K562 (cell line): ENCODE results near the gene SIK3. TPM values are rescaled to one million over a fixed set of nuclear protein-coding genes. Genes with fewer than 3 reads are reported as not detected.

Experiments
- ARHGAP35 ChIP-seq: fragments of 450-650 bp; IDR thresholded peaks from 2 replicates; pipeline ENCODE4 v1.6.1; 2018; ENCODE audit not compliant: partially characterized antibody
- ASH1L ChIP-seq: fragments of 450-650 bp; IDR thresholded peaks from 2 replicates; pipeline ENCODE4 v1.6.1; 2018; ENCODE audit warnings: borderline replicate concordance, mild to moderate bottlenecking, low read depth; ENCODE audit not compliant: partially characterized antibody
- BHLHE40 ChIP-seq: IDR thresholded peaks from 2 replicates; pipeline ENCODE4 v1.6.1; 2011; ENCODE audit warnings: low read length, improper control_type of control experiment
- CBX2 ChIP-seq: fragments of 200-600 bp; sonication (generic); IDR thresholded peaks from one replicate; pipeline ENCODE4 v1.6.1; 2012; ENCODE audit warnings: mild to moderate bottlenecking, low read length, inconsistent platforms; ENCODE audit not compliant: insufficient read depth, poor library complexity, severe bottlenecking
- CBX5 ChIP-seq: IDR thresholded peaks from 2 replicates; pipeline ENCODE4 v1.6.1; 2014; ENCODE audit warnings: low read depth, borderline replicate concordance
- CTBP1 ChIP-seq: fragments of 450-650 bp; IDR thresholded peaks from 2 replicates; pipeline ENCODE4 v1.6.1; 2016; ENCODE audit warnings: borderline replicate concordance
- E2F3 ChIP-seq: fragments of 250-450 bp; sonication (Bioruptor Pico); IDR thresholded peaks from 2 replicates; pipeline ENCODE4 v1.4.0; 2020; ENCODE audit warnings: mild to moderate bottlenecking
- ELF2 ChIP-seq: fragments of 250-450 bp; sonication (Bioruptor Pico); IDR thresholded peaks from 2 replicates; pipeline ENCODE4 v1.5.0; 2021; ENCODE audit warnings: mild to moderate bottlenecking
- IRF2 ChIP-seq: sonication (generic); formaldehyde crosslinking; IDR thresholded peaks from 2 replicates; pipeline ENCODE4 v1.8.1; 2022; ENCODE audit warnings: mild to moderate bottlenecking, missing genetic modification reagents
- JUND ChIP-seq, 2 experiments: IDR thresholded peaks; 2 replicates in 1 of 2; 3 replicates in 1 of 2; pipeline ENCODE4 v1.6.1; 2011; ENCODE audit warnings: borderline replicate concordance in 2 of 2, low read depth in 2 of 2, low read length in 2 of 2, improper control_type of control experiment in 1 of 2, missing biosample characterization in 1 of 2, missing genetic modification characterization in 1 of 2, missing genetic modification reagents in 1 of 2
- MECOM ChIP-seq: fragments of 250-450 bp; sonication (Bioruptor Pico); IDR thresholded peaks from 2 replicates; pipeline ENCODE4 v1.8.0; 2022; ENCODE audit warnings: inconsistent platforms
- MED1 ChIP-seq: sonication (generic); formaldehyde crosslinking; IDR thresholded peaks from 2 replicates; pipeline ENCODE4 v1.8.1; 2023; ENCODE audit warnings: missing genetic modification reagents, borderline replicate concordance
- MTA3 ChIP-seq: fragments of 450-650 bp; formaldehyde crosslinking; IDR thresholded peaks from 2 replicates; pipeline ENCODE4 v1.6.1; 2017; ENCODE audit warnings: mild to moderate bottlenecking, borderline replicate concordance
- MYNN ChIP-seq, 2 experiments: sonication (generic); formaldehyde crosslinking in 1 of 2; IDR thresholded peaks; 2 replicates each; pipeline versions ENCODE4 v1.5.0 to v1.6.1; 2016 to 2020; ENCODE audit warnings: antibody characterized with exemption in 1 of 2, missing genetic modification reagents in 1 of 2
- NFE2L1 ChIP-seq: fragments of 450-650 bp; IDR thresholded peaks from 2 replicates; pipeline ENCODE4 v1.6.1; 2016; ENCODE audit warnings: missing genetic modification characterization, low read depth, mild to moderate bottlenecking, missing compliant biosample characterization, moderate library complexity, borderline replicate concordance
- NRF1 ChIP-seq, 2 experiments: fragments of 450-650 bp; IDR thresholded peaks in 1 of 2; conservative IDR thresholded peaks in 1 of 2; 2 replicates each; pipeline ENCODE4 v1.6.1; 2014; ENCODE audit warnings: mild to moderate bottlenecking in 2 of 2
- POLR2H ChIP-seq: IDR thresholded peaks from 2 replicates; pipeline ENCODE4 v1.6.1; 2016; ENCODE audit warnings: missing genetic modification characterization, low read depth, mild to moderate bottlenecking, control low read depth, missing compliant biosample characterization, moderate library complexity
- PRMT5 ChIP-seq: sonication (generic); formaldehyde crosslinking; IDR thresholded peaks from 2 replicates; pipeline ENCODE4 v1.5.0; 2020; ENCODE audit warnings: missing genetic modification reagents
- RBFOX2 ChIP-seq: fragments of 200-400 bp; formaldehyde crosslinking; IDR thresholded peaks from 2 replicates; pipeline ENCODE4 v1.6.1; 2017; ENCODE audit warnings: low read depth, mild to moderate bottlenecking, low read length, moderate library complexity
- RHOXF2B ChIP-seq: fragments of 250-450 bp; sonication (Bioruptor Pico); conservative IDR thresholded peaks from 2 replicates; pipeline ENCODE4 v1.5.1; 2021
- SMARCE1 ChIP-seq: fragments of 450-650 bp; IDR thresholded peaks from 2 replicates; pipeline ENCODE4 v1.7.1; 2016; ENCODE audit warnings: mild to moderate bottlenecking
- SRSF3 ChIP-seq: fragments of 200-400 bp; formaldehyde crosslinking; IDR thresholded peaks from 2 replicates; pipeline ENCODE4 v1.6.1; 2016; ENCODE audit warnings: mild to moderate bottlenecking, low read length, moderate library complexity; ENCODE audit not compliant: insufficient read depth
- SRSF9 ChIP-seq: fragments of 200-400 bp; formaldehyde crosslinking; IDR thresholded peaks from 2 replicates; pipeline ENCODE4 v1.6.1; 2017; ENCODE audit warnings: low read depth, low read length, borderline replicate concordance
- TCF15 ChIP-seq: fragments of 250-450 bp; sonication (Bioruptor Pico); IDR thresholded peaks from 2 replicates; pipeline ENCODE4 v1.8.0; 2022; ENCODE audit warnings: moderate library complexity, mild to moderate bottlenecking, inconsistent platforms
- TRIM24 ChIP-seq, 2 experiments: fragments of 450-650 bp; IDR thresholded peaks; 2 replicates each; pipeline ENCODE4 v1.6.1; 2016
- ZNF133 ChIP-seq: fragments of 250-450 bp; sonication (Bioruptor Pico); IDR thresholded peaks from 2 replicates; pipeline ENCODE4 v1.4.0; 2020; ENCODE audit warnings: mild to moderate bottlenecking
- ZNF134 ChIP-seq: fragments of 250-450 bp; sonication (Bioruptor Pico); conservative IDR thresholded peaks from 2 replicates; pipeline ENCODE4 v1.4.0; 2020
- ZNF263 ChIP-seq: sonication (generic); formaldehyde crosslinking; IDR thresholded peaks from 2 replicates; pipeline ENCODE4 v1.8.0; 2022; ENCODE audit warnings: mild to moderate bottlenecking, missing genetic modification reagents, borderline replicate concordance
- ZNF277 ChIP-seq: fragments of 250-450 bp; sonication (Bioruptor Pico); IDR thresholded peaks from 2 replicates; pipeline ENCODE4 v1.8.0; 2022; ENCODE audit warnings: inconsistent platforms, mild to moderate bottlenecking, moderate library complexity, borderline replicate concordance
- ZNF764 ChIP-seq: fragments of 250-450 bp; sonication (Bioruptor Pico); IDR thresholded peaks from 2 replicates; pipeline ENCODE4 v1.4.0; 2020; ENCODE audit warnings: low read depth, mild to moderate bottlenecking, moderate library complexity
- polyA plus RNA-seq, 8 experiments: library from polyadenylated mRNA; depleted of rRNA in 4 of 8; stranded (reverse) in 5 of 8; unstranded in 3 of 8; fragments of >200 nt; fragmentation: Nextera tagmentation in 2 of 8; fragmentation: Illumina TruSeq in 1 of 8; extraction: Ambion mirVana in 2 of 8; extraction: Trizol in 1 of 8; gene quantifications; 2 replicates each; pipeline versions ENCODE4 v1.2.1 to v1.2.3, GENCODE V29; 2011 to 2014; ENCODE audit warnings: inconsistent platforms in 1 of 8, missing spikeins in 1 of 8
- total RNA-seq, 7 experiments: library from RNA; depleted of rRNA in 6 of 7; stranded (reverse); fragments of >200 nt in 6 of 7; fragmentation: Illumina TruSeq in 2 of 7; extraction: Trizol in 2 of 7; gene quantifications; 2 replicates each; pipeline versions ENCODE4 v1.2.1 to v1.2.3, GENCODE V29; 2011 to 2021; ENCODE audit warnings: low replicate concordance in 1 of 7

Gene SIK3
- total and polyA plus RNA-seq, 9 of the 15 experiments (the other 6 are each of a cell fraction or from before 2014, with no cell fraction given), result 1.6 to 21.6 (median 8.0) TPM

- no peak for TF ChIP-seq NFE2L1
- TF ChIP-seq MTA3, result peak; percentile 92; the same call in 1 of the 2 replicates
- no peak for TF ChIP-seq IRF2
- TF ChIP-seq ZNF134, result no peak
- TF ChIP-seq NRF1 (conservative IDR thresholded peaks at IDR 0.05 in 1 of 2, IDR thresholded peaks at IDR 0.05 in 1 of 2), result no peak; a peak in 1 of 4 replicates
- TF ChIP-seq MECOM (CRISPR knock-in tag), result no peak; the same call in 1 of the 2 replicates
- TF ChIP-seq ZNF277 (CRISPR knock-in tag), result no peak
- no peak for TF ChIP-seq MED1 (CRISPR knock-in tag)
- TF ChIP-seq CBX2, result no peak
- no peak for TF ChIP-seq ZNF133 (CRISPR knock-in tag)
- no peak for TF ChIP-seq SRSF3
- no peak for TF ChIP-seq RHOXF2B (CRISPR knock-in tag)
- no peak for TF ChIP-seq TCF15
- TF ChIP-seq CTBP1, result peak; percentile 85; the same call in 1 of the 2 replicates
- TF ChIP-seq CBX5, result no peak
- TF ChIP-seq JUND (IDR thresholded peaks at IDR 0.05; ENCODE audit: borderline replicate concordance, low read depth, low read length), result peak; percentile 47; the same call in 1 of the 2 replicates
- peak; percentile 13; the same call in 1 of the 3 replicates for TF ChIP-seq JUND (tag; IDR thresholded peaks at IDR 0.05; ENCODE audit: borderline replicate concordance, low read depth, low read length)
- TF ChIP-seq TRIM24 (IDR thresholded peaks at IDR 0.05), result peak in 1 of 2 experiments; percentile 59; a peak in 1 of 4 replicates
- peak; percentile 69 for TF ChIP-seq ELF2 (CRISPR knock-in tag)
- TF ChIP-seq ZNF764, result no peak
- TF ChIP-seq MYNN (IDR thresholded peaks at IDR 0.05), result peak; percentile 74
- no peak for TF ChIP-seq MYNN (CRISPR knock-in tag; IDR thresholded peaks at IDR 0.05)
- no peak; the same call in 1 of the 2 replicates for TF ChIP-seq POLR2H (tag)
- TF ChIP-seq ASH1L, result no peak
- no peak for TF ChIP-seq E2F3 (CRISPR knock-in tag)
- no peak for TF ChIP-seq ARHGAP35
- TF ChIP-seq ZNF263, result peak; percentile 66; the same call in 1 of the 2 replicates
- no peak for TF ChIP-seq PRMT5 (CRISPR knock-in tag)
- peak; percentile 33; the same call in 1 of the 2 replicates for TF ChIP-seq BHLHE40
- TF ChIP-seq SRSF9, result no peak
- TF ChIP-seq RBFOX2, result peak; percentile 95
- no peak; the same call in 1 of the 2 replicates for TF ChIP-seq SMARCE1
Measured at GRCh38 chr11:117143871-117144476, 45.7 kb upstream of the SIK3 start, which contains the start of gene PAFAH1B2 (continued).
